Astrocyte (in vitro differentiated cells and primary cell): ENCODE data around the gene MOG. TPM values are rescaled to one million over a fixed set of nuclear protein-coding genes. Genes with fewer than 3 reads are reported as not detected.

ENCODE experiments used
- DNase-seq: peaks from one replicate; pipeline ENCODE4 v3.0.0-alpha.2; 2010; ENCODE audit warnings: low read depth
- FAIRE-seq: peaks from 2 replicates; lab custom pipeline; 2011; peaks lifted over from hg19 to GRCh38; lab: Jason Lieb, UNC
- H2AFZ ChIP-seq: 2 replicates; pipeline ENCODE4 v1.6.0; 2012; ENCODE audit warnings: low read depth, low read length, inconsistent platforms
- H3K27ac ChIP-seq: 2 replicates; pipeline ENCODE4 v1.5.1; 2011; ENCODE audit warnings: low read depth, low read length, inconsistent platforms
- H3K27me3 ChIP-seq: 2 replicates; pipeline ENCODE4 v1.6.0; 2011; ENCODE audit warnings: low read length, inconsistent platforms; ENCODE audit not compliant: insufficient read depth
- H3K36me3 ChIP-seq: 2 replicates; pipeline ENCODE4 v1.5.1; 2011; ENCODE audit warnings: low read length, inconsistent platforms; ENCODE audit not compliant: insufficient read depth
- H3K4me1 ChIP-seq: 2 replicates; pipeline ENCODE4 v1.5.1; 2011; ENCODE audit warnings: low read length, inconsistent platforms; ENCODE audit not compliant: insufficient read depth
- H3K4me2 ChIP-seq: 2 replicates; pipeline ENCODE4 v1.6.0; 2012; ENCODE audit warnings: low read length, inconsistent platforms
- H3K4me3 ChIP-seq: 2 replicates; pipeline ENCODE4 v1.5.1; 2011; ENCODE audit warnings: low read depth, mild to moderate bottlenecking, low read length, inconsistent platforms; ENCODE audit not compliant: insufficient read depth
- H3K79me2 ChIP-seq: 2 replicates; pipeline ENCODE4 v1.6.0; 2012; ENCODE audit warnings: mild to moderate bottlenecking, low read length, inconsistent platforms; ENCODE audit not compliant: insufficient read depth
- H3K9ac ChIP-seq: 2 replicates; pipeline ENCODE4 v1.6.0; 2012; ENCODE audit warnings: mild to moderate bottlenecking, low read length, inconsistent platforms
- H3K9me3 ChIP-seq: 2 replicates; pipeline ENCODE4 v1.5.1; 2012; ENCODE audit warnings: low read depth, mild to moderate bottlenecking, low read length, inconsistent platforms; ENCODE audit not compliant: insufficient read depth
- H4K20me1 ChIP-seq: 2 replicates; pipeline ENCODE4 v1.6.0; 2012; ENCODE audit warnings: low read length, inconsistent platforms; ENCODE audit not compliant: insufficient read depth
- H3K27ac Mint-ChIP-seq: one replicate; pipeline ENCODE4 v1.8.0; 2021; ENCODE audit warnings: mild to moderate bottlenecking, mixed read lengths; ENCODE audit not compliant: unreplicated experiment
- H3K27me3 Mint-ChIP-seq: one replicate; pipeline ENCODE4 v1.8.0; 2021; ENCODE audit warnings: low read depth, mixed read lengths; ENCODE audit not compliant: unreplicated experiment
- H3K36me3 Mint-ChIP-seq: one replicate; pipeline ENCODE4 v1.8.0; 2021; ENCODE audit warnings: low read depth, mixed read lengths; ENCODE audit not compliant: unreplicated experiment
- H3K4me1 Mint-ChIP-seq: one replicate; pipeline ENCODE4 v1.8.0; 2021; ENCODE audit warnings: low read depth, mixed read lengths; ENCODE audit not compliant: unreplicated experiment
- H3K4me3 Mint-ChIP-seq: one replicate; pipeline ENCODE4 v1.8.0; 2021; ENCODE audit warnings: mild to moderate bottlenecking, moderate library complexity, mixed read lengths; ENCODE audit not compliant: unreplicated experiment
- H3K9me3 Mint-ChIP-seq: one replicate; pipeline ENCODE4 v1.8.0; 2021; ENCODE audit warnings: mild to moderate bottlenecking, mixed read lengths; ENCODE audit not compliant: unreplicated experiment
- EZH2 ChIP-seq: IDR thresholded peaks from 2 replicates; pipeline ENCODE4 v1.6.1; 2012; ENCODE audit warnings: mild to moderate bottlenecking, low read length, inconsistent platforms; ENCODE audit not compliant: insufficient read depth
- total RNA-seq: library from RNA; stranded (reverse); gene quantifications from 2 replicates; pipeline ENCODE4 v1.2.1, GENCODE V29; 2021
- TF ChIP-seq, protein P1 (sequence below): IDR thresholded peaks from 2 replicates; pipeline ENCODE4 v1.5.1; 2011; ENCODE audit warnings: low read depth, mild to moderate bottlenecking, inconsistent platforms, low read length, moderate library complexity; ENCODE audit not compliant: insufficient read depth

The MOG gene
- total RNA-seq, 1 donor from 2014 or later = not detected

DNA sequence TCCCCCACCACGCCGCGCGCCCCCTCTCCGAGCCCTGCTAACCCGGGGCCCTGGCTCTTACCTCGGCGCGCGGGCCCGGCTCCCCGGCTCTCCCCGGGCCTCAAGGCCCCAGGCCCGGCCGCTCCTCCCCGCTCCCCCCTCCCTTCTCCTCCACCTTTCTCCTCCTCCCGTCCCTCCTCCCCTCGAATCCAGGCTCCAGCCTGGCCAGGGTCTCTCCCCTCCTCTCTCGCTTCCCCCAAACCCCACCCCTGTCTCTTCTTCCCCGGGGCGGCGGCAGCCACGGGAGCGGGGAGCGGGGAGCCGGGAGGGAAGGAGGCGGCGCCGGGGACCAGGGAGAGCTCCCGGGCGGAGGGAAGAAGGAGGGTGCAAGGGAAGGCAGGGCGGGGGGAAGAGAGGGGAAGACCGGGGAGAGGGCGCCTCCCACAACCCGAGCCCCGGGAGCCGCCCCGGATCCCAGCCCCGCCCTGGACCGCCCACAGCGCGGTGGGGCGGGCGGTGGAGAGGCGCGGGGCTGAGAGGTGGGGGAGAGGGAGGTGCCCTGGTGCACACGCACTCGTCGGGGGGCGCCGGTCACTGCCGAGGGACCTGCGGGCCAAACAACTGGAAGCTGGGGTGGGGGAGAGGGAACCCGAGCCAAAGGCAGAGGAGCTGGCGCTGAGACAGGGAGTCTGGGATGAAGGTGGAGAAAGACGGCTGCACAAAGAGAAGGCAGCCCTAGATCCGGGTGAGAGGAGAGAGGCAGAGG lies 23.9 kb upstream of the MOG start, which contains the start of gene GABBR1:
Gene GABBR1, minus strand, starts transcription at position 395 of the 745 bp plus-strand sequence. CDS start 798 bp downstream, outside the sequence.
- DNase-seq (peak; percentile 76), FAIRE-seq (no peak)
- Histone ChIP-seq H2AFZ (peak within 1 kb of the TSS; percentile 91), H3K36me3 (no peaks in the 10 kb centered on the region), H3K27me3 (no peaks in the 10 kb centered on the region), H3K27ac (peak within 1 kb of the TSS; percentile 47), H3K4me1 (peaks cover 31% of the 10 kb centered on the region), H3K79me2 (peaks cover 10% of the 10 kb centered on the region), H4K20me1 (peaks cover 17% of the 10 kb centered on the region), H3K9me3 (no peaks in the 10 kb centered on the region), H3K4me2 (peak within 1 kb of the TSS; percentile 100), H3K9ac (peak within 1 kb of the TSS; percentile 82), H3K4me3 (peak within 1 kb of the TSS; percentile 79)
- TF ChIP-seq, protein P1, sequence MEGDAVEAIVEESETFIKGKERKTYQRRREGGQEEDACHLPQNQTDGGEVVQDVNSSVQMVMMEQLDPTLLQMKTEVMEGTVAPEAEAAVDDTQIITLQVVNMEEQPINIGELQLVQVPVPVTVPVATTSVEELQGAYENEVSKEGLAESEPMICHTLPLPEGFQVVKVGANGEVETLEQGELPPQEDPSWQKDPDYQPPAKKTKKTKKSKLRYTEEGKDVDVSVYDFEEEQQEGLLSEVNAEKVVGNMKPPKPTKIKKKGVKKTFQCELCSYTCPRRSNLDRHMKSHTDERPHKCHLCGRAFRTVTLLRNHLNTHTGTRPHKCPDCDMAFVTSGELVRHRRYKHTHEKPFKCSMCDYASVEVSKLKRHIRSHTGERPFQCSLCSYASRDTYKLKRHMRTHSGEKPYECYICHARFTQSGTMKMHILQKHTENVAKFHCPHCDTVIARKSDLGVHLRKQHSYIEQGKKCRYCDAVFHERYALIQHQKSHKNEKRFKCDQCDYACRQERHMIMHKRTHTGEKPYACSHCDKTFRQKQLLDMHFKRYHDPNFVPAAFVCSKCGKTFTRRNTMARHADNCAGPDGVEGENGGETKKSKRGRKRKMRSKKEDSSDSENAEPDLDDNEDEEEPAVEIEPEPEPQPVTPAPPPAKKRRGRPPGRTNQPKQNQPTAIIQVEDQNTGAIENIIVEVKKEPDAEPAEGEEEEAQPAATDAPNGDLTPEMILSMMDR = no peak
- TF ChIP-seq EZH2 = no peak
- no peaks in the 10 kb centered on the region for H3K9me3 Mint-ChIP-seq
- peak within 1 kb of the TSS; percentile 87 for H3K4me3 Mint-ChIP-seq
- H3K27ac Mint-ChIP-seq = peak within 1 kb of the TSS; percentile 82
- peaks cover 25% of the 10 kb centered on the region for H3K4me1 Mint-ChIP-seq
- H3K27me3 Mint-ChIP-seq = no peaks in the 10 kb centered on the region
- no peaks in the 10 kb centered on the region for H3K36me3 Mint-ChIP-seq

DNA sequence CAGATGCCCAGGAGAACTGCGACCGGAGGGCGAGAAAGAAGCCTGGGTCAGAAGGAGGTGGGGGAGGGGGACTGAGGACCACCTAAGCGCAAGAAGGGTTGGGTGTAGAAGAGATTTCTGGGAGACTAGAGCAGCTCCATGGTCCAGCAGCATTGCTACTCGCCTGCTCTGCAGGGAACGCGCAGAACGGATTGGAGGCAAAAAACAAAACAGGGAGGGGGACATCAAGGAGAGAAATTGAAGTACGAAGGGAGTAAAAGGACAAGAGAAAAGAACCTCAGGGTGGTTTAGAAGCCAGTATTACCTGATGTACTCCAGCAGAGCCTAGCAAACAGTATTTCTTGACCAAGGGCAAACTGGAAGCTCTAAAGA lies 23.4 kb upstream of the MOG start:
- peak overlapping the region; percentile 87 for H3K4me3 Mint-ChIP-seq
- Histone ChIP-seq H3K4me2 (peak overlapping the region; percentile 100), H3K9me3 (no peaks in the 10 kb centered on the region), H4K20me1 (peaks cover 17% of the 10 kb centered on the region), H3K79me2 (peaks cover 10% of the 10 kb centered on the region), H3K9ac (peak overlapping the region; percentile 82), H2AFZ (peak overlapping the region; percentile 91), H3K4me3 (peak overlapping the region; percentile 79), H3K27ac (no peak overlapping the region), H3K36me3 (no peaks in the 10 kb centered on the region), H3K4me1 (peaks cover 31% of the 10 kb centered on the region), H3K27me3 (no peaks in the 10 kb centered on the region)
- no peaks in the 10 kb centered on the region for H3K27me3 Mint-ChIP-seq
- no peaks in the 10 kb centered on the region for H3K36me3 Mint-ChIP-seq
- no peak for FAIRE-seq
- TF ChIP-seq, protein P1 = no peak
- TF ChIP-seq EZH2 = no peak
- peaks cover 22% of the 10 kb centered on the region for H3K4me1 Mint-ChIP-seq
- H3K9me3 Mint-ChIP-seq = no peaks in the 10 kb centered on the region
- peak overlapping the region; percentile 82 for H3K27ac Mint-ChIP-seq
- peak; percentile 10 for DNase-seq

DNA sequence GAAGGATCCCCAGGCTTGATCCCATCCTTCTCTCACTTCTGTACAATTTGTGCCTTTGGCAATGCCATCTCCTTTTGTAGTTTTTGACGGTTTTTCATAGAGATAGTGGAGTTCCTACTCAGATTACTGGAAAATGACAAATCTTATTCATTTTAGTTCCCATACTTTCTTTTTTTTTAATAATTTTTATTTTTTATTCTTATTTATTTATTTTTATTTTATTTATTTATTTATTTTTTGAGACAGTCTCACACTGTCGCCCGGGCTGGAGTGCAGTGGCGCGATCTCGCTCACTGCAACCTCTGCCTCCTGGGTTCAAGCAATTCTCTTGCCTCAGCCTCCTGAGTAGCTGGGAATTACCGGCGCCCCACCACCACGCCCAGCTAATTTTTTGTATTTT lies 19.6 kb upstream of the MOG start:
- FAIRE-seq (no peak), DNase-seq (no peak)
- Mint-ChIP-seq H3K27ac (no peak overlapping the region), H3K4me3 (no peak overlapping the region), H3K36me3 (no peaks in the 10 kb centered on the region), H3K27me3 (peaks cover 3% of the 10 kb centered on the region), H3K4me1 (peaks cover 9% of the 10 kb centered on the region), H3K9me3 (no peaks in the 10 kb centered on the region)
- Histone ChIP-seq H3K4me3 (no peak overlapping the region), H3K4me1 (peaks cover 7% of the 10 kb centered on the region), H3K9ac (no peak overlapping the region), H2AFZ (no peak overlapping the region), H3K27me3 (no peaks in the 10 kb centered on the region), H3K9me3 (no peaks in the 10 kb centered on the region), H3K27ac (no peak overlapping the region), H4K20me1 (no peaks in the 10 kb centered on the region), H3K36me3 (no peaks in the 10 kb centered on the region), H3K79me2 (no peaks in the 10 kb centered on the region), H3K4me2 (no peak overlapping the region)
- TF ChIP-seq, protein P1 = no peak
- TF ChIP-seq EZH2 = no peak
